MCF 10A (cell line): Measurements from ENCODE around the gene PTTG1IP. TPM values are rescaled to one million over a fixed set of nuclear protein-coding genes. Genes with fewer than 3 reads are reported as not detected.

Experiments used
- BruUV-seq: library from RNA; stranded (reverse); fragments of 400-500 nt; replicated peaks from 2 replicates; lab custom pipeline; 2021; lab: Mats Ljungman, UMichigan
- CTCF ChIA-PET: fragments of 300-600 bp; sonication (Branson Sonifier 250); formaldehyde crosslinking; extraction: SDS; loops from one replicate; lab custom pipeline; 2021; ENCODE audit warnings: antibody characterized with exemption, inconsistent platforms; lab: Yijun Ruan, JAX
- POLR2A ChIA-PET: fragments of 300-600, 350-650 bp; sonication (Branson Sonifier 250); formaldehyde crosslinking; extraction: SDS; loops from one replicate; lab custom pipeline; 2020; ENCODE audit warnings: antibody characterized with exemption, inconsistent platforms; lab: Yijun Ruan, JAX
- DNase-seq: peaks from one replicate; pipeline ENCODE4 v3.0.0-alpha.2; 2018; ENCODE audit not compliant: unreplicated experiment
- H3K27ac Mint-ChIP-seq: one replicate; pipeline ENCODE4 v1.8.0; 2022; ENCODE audit warnings: mild to moderate bottlenecking, low read depth, mixed read lengths; ENCODE audit not compliant: unreplicated experiment
- H3K27me3 Mint-ChIP-seq: one replicate; pipeline ENCODE4 v1.8.0; 2022; ENCODE audit warnings: mixed read lengths; ENCODE audit not compliant: insufficient read depth, unreplicated experiment
- H3K36me3 Mint-ChIP-seq: one replicate; pipeline ENCODE4 v1.8.0; 2022; ENCODE audit warnings: mild to moderate bottlenecking, moderate library complexity, mixed read lengths; ENCODE audit not compliant: insufficient read depth, unreplicated experiment
- H3K4me1 Mint-ChIP-seq: one replicate; pipeline ENCODE4 v1.8.0; 2022; ENCODE audit warnings: mixed read lengths; ENCODE audit not compliant: insufficient read depth, unreplicated experiment
- H3K4me3 Mint-ChIP-seq: one replicate; pipeline ENCODE4 v1.8.0; 2022; ENCODE audit warnings: mild to moderate bottlenecking, moderate library complexity, mixed read lengths; ENCODE audit not compliant: unreplicated experiment
- H3K9me3 Mint-ChIP-seq: one replicate; pipeline ENCODE4 v1.8.0; 2022; ENCODE audit warnings: mixed read lengths; ENCODE audit not compliant: unreplicated experiment
- CTCF ChIP-seq: fragments of 200-600 bp; IDR thresholded peaks from one replicate; pipeline ENCODE4 v1.8.0; 2022; ENCODE audit warnings: antibody characterized with exemption, mild to moderate bottlenecking; ENCODE audit not compliant: unreplicated experiment
- intact Hi-C: fragments of 100-400 bp; cut with micrococcal nuclease; formaldehyde crosslinking; loops from 2 replicates; pipeline ENCODE4 v1.14.1; 2022
- total RNA-seq: library from RNA; stranded (reverse); gene quantifications from 2 replicates; pipeline ENCODE4 v1.2.3, GENCODE V29; 2022

The PTTG1IP gene
- total RNA-seq, 1 experiment from 2014 or later: 338 TPM

- Mint-ChIP-seq H3K27ac (peak overlapping the region; percentile 12), H3K9me3 (no peaks in the 10 kb centered on the region), H3K36me3 (peaks cover 7% of the 10 kb centered on the region), H3K27me3 (no peaks in the 10 kb centered on the region), H3K4me1 (peaks cover 30% of the 10 kb centered on the region), H3K4me3 (peak overlapping the region; percentile 24)
- DNase-seq: no peak
- BruUV-seq: no TSS peak
- TF ChIP-seq CTCF: no peak
- intact Hi-C loops: no loop called here
- POLR2A ChIA-PET: interaction anchor here (1.1 to 3.5 kb wide), 9 partner anchors 9 to 213 kb away, joined by 3 to 26 read pairs (median 7); partner anchors contain the start of genes PTTG1IP and UBE2G2
- CTCF ChIA-PET: interaction anchor here (0.6 to 1.4 kb wide), 5 partner anchors 8 to 114 kb away, joined by 3 to 8 read pairs (median 4); no protein-coding TSS in a partner anchor
Observed at GRCh38 chr21:44917446-44918106, 44.1 kb upstream of the PTTG1IP start.

GRCh38 chr21:44916965-44917364, 43.5 kb upstream of the PTTG1IP start:
- H3K4me3 Mint-ChIP-seq: peak overlapping the region; percentile 24
- no peak for TF ChIP-seq CTCF
- peak; percentile 91 for DNase-seq
- H3K27me3 Mint-ChIP-seq: no peaks in the 10 kb centered on the region
- H3K9me3 Mint-ChIP-seq: no peaks in the 10 kb centered on the region
- peak overlapping the region; percentile 12 for H3K27ac Mint-ChIP-seq
- H3K36me3 Mint-ChIP-seq: peaks cover 7% of the 10 kb centered on the region
- ChIA-PET CTCF (interaction anchor here (0.5 to 1.4 kb wide), 10 partner anchors 8 to 117 kb away, joined by 3 to 8 read pairs (median 4); no protein-coding TSS in a partner anchor), POLR2A (interaction anchor here (1.1 to 3.5 kb wide), 10 partner anchors 9 to 214 kb away, joined by 3 to 26 read pairs (median 6); partner anchors contain the start of genes PTTG1IP and UBE2G2)
- H3K4me1 Mint-ChIP-seq: peaks cover 33% of the 10 kb centered on the region
- no TSS peak for BruUV-seq
- intact Hi-C loops: no loop called here

GRCh38 chr21:44914176-44914874, 40.8 kb upstream of the PTTG1IP start:
- Mint-ChIP-seq H3K36me3 (no peaks in the 10 kb centered on the region), H3K4me3 (peak overlapping the region; percentile 12), H3K27me3 (no peaks in the 10 kb centered on the region), H3K9me3 (no peaks in the 10 kb centered on the region), H3K4me1 (peaks cover 44% of the 10 kb centered on the region), H3K27ac (peak overlapping the region; percentile 54)
- TF ChIP-seq CTCF: no peak
- no peak for DNase-seq
- intact Hi-C loops: no loop called here
- ChIA-PET POLR2A (interaction anchor here (0.8 to 2.1 kb wide), 4 partner anchors 12 to 43 kb away, joined by 3 to 8 read pairs (median 5); partner anchors contain the start of gene PTTG1IP), CTCF (interaction anchor here (0.6 to 5.1 kb wide), 7 partner anchors 21 to 159 kb away, joined by 3 to 48 read pairs (median 4); partner anchors contain the start of gene UBE2G2)
- no TSS peak for BruUV-seq
